Neuronal stem cell (in vitro differentiated cells): ENCODE data around the gene PAPOLB.

Source experiments
- DNase-seq: peaks from one replicate; pipeline ENCODE4 v3.0.0-alpha.2; 2013; ENCODE audit warnings: low spot score
- H2AFZ ChIP-seq: one replicate; pipeline ENCODE4 v1.6.1; 2013; ENCODE audit warnings: mild to moderate bottlenecking, low read length, inconsistent platforms
- H2AK5ac ChIP-seq: 2 replicates; pipeline ENCODE4 v1.6.1; 2013; ENCODE audit warnings: low read depth, mild to moderate bottlenecking, inconsistent platforms, low read length, moderate library complexity, mixed read lengths
- H2BK120ac ChIP-seq: 2 replicates; pipeline ENCODE4 v1.6.1; 2013; ENCODE audit warnings: low read depth, mild to moderate bottlenecking, inconsistent platforms, low read length, moderate library complexity, mixed read lengths
- H2BK12ac ChIP-seq: one replicate; pipeline ENCODE4 v1.6.1; 2013; ENCODE audit warnings: low read length, inconsistent platforms
- H2BK15ac ChIP-seq: 2 replicates; pipeline ENCODE4 v1.6.1; 2013; ENCODE audit warnings: mild to moderate bottlenecking, low read length, inconsistent platforms, mixed read lengths
- H2BK5ac ChIP-seq: one replicate; pipeline ENCODE4 v1.6.1; 2013; ENCODE audit warnings: inconsistent platforms, mild to moderate bottlenecking, low read length, moderate library complexity
- H3K14ac ChIP-seq: one replicate; pipeline ENCODE4 v1.6.1; 2013; ENCODE audit warnings: low read length, inconsistent platforms
- H3K18ac ChIP-seq: 2 replicates; pipeline ENCODE4 v1.6.1; 2013; ENCODE audit warnings: low read length, inconsistent platforms
- H3K23ac ChIP-seq: 2 replicates; pipeline ENCODE4 v1.6.1; 2013; ENCODE audit warnings: low read depth, mild to moderate bottlenecking, mixed read lengths, low read length, inconsistent platforms; ENCODE audit not compliant: poor library complexity
- H3K27ac ChIP-seq: replicated peaks from 3 replicates; pipeline ENCODE4 v1.5.1; 2013; ENCODE audit warnings: low read length, inconsistent platforms
- H3K27me3 ChIP-seq, 3 experiments: 2 replicates each; pipeline ENCODE4 v1.6.1; 2013; ENCODE audit warnings: low read length in 3 of 3, mild to moderate bottlenecking in 2 of 3, inconsistent platforms in 1 of 3, low read depth in 1 of 3, mixed read lengths in 1 of 3, moderate library complexity in 1 of 3; ENCODE audit not compliant: control insufficient read depth in 3 of 3, insufficient read depth in 3 of 3
- H3K36me3 ChIP-seq, 2 donors: replicated peaks in 1 of 2; 2 replicates each; pipeline ENCODE4 v1.6.1; 2013; ENCODE audit warnings: low read length in 2 of 2; ENCODE audit not compliant: control insufficient read depth in 2 of 2, insufficient read depth in 2 of 2
- H3K4ac ChIP-seq: 2 replicates; pipeline ENCODE4 v1.6.1; 2013; ENCODE audit warnings: inconsistent platforms, mild to moderate bottlenecking, low read length, moderate library complexity
- H3K4me1 ChIP-seq, 2 donors: 1 replicate in 1 of 2; 2 replicates in 1 of 2; pipeline ENCODE4 v1.6.1; 2013; ENCODE audit warnings: low read length in 2 of 2, low read depth in 1 of 2; ENCODE audit not compliant: control insufficient read depth in 2 of 2, insufficient read depth in 1 of 2
- H3K4me2 ChIP-seq: one replicate; pipeline ENCODE4 v1.6.1; 2013; ENCODE audit warnings: mild to moderate bottlenecking, low read length, inconsistent platforms; ENCODE audit not compliant: insufficient read depth, poor library complexity, severe bottlenecking
- H3K4me3 ChIP-seq, 2 donors: 2 replicates each; pipeline ENCODE4 v1.5.1; 2013; ENCODE audit warnings: low read length in 2 of 2, mild to moderate bottlenecking in 2 of 2, inconsistent platforms in 1 of 2, moderate library complexity in 1 of 2
- H3K79me1 ChIP-seq: one replicate; pipeline ENCODE4 v1.6.1; 2013; ENCODE audit warnings: low read depth, mild to moderate bottlenecking, inconsistent platforms, low read length, moderate library complexity
- H3K9ac ChIP-seq: one replicate; pipeline ENCODE4 v1.6.1; 2013; ENCODE audit warnings: mild to moderate bottlenecking, low read depth, low read length, inconsistent platforms; ENCODE audit not compliant: poor library complexity
- H3K9me3 ChIP-seq, 2 donors: replicated peaks in 1 of 2; 2 replicates each; pipeline versions ENCODE3 to v1.6.1; 2013; ENCODE audit warnings: low read length in 2 of 2, mild to moderate bottlenecking in 2 of 2, inconsistent platforms in 1 of 2, low read depth in 1 of 2, mixed read lengths in 1 of 2, moderate library complexity in 1 of 2; ENCODE audit not compliant: control insufficient read depth in 2 of 2, insufficient read depth in 1 of 2
- H4K8ac ChIP-seq: one replicate; pipeline ENCODE4 v1.6.1; 2013; ENCODE audit warnings: low read depth, mild to moderate bottlenecking, inconsistent platforms, low read length, moderate library complexity
- H4K91ac ChIP-seq: one replicate; pipeline ENCODE4 v1.6.1; 2013; ENCODE audit warnings: low read length, low read depth, mild to moderate bottlenecking, inconsistent platforms; ENCODE audit not compliant: poor library complexity
- WGBS, 2 donors: extraction: QIAGEN DNeasy Blood & Tissue Kit; methylation state at CpG; one replicate each; pipeline ENCODE4 v1.1.7; 2013; ENCODE audit warnings: missing lambda C conversion rate in 2 of 2, mixed read lengths in 1 of 2; ENCODE audit not compliant: insufficient read length in 2 of 2, insufficient replicate concordance in 1 of 2; ENCODE audit errors: extremely low coverage in 2 of 2; 5-methylcytosine and 5-hydroxymethylcytosine counted together

Gene PAPOLB

GRCh38 chr7:4868493-4868892 lies 6.7 kb upstream of the PAPOLB start:
- no peak for DNase-seq
- no peak overlapping the region for H3K18ac ChIP-seq
- H2AFZ ChIP-seq = no peak overlapping the region
- no peak overlapping the region for H2AK5ac ChIP-seq
- H4K91ac ChIP-seq = no peak overlapping the region
- no peak overlapping the region for H3K27ac ChIP-seq
- no peak overlapping the region for H2BK5ac ChIP-seq
- no peak overlapping the region for H2BK15ac ChIP-seq
- H3K4ac ChIP-seq = no peak overlapping the region
- no peak overlapping the region for H2BK12ac ChIP-seq
- H3K9me3 ChIP-seq = peaks cover 3 to 9% of the 10 kb centered on the region in 2 donors
- no peak overlapping the region for H3K23ac ChIP-seq
- no CpG with 5 or more reads among the region's 5 CpGs for WGBS, 2 donors
- no peaks in the 10 kb centered on the region for H3K4me1 ChIP-seq
- H3K14ac ChIP-seq = no peak overlapping the region
- no peak overlapping the region for H3K4me2 ChIP-seq
- peaks cover 2 to 3% of the 10 kb centered on the region in 2 donors for H3K36me3 ChIP-seq
- no peak overlapping the region for H3K4me3 ChIP-seq
- H2BK120ac ChIP-seq = no peak overlapping the region
- no peaks in the 10 kb centered on the region for H3K27me3 ChIP-seq
- no peak overlapping the region for H3K9ac ChIP-seq
- no peak overlapping the region for H4K8ac ChIP-seq
- H3K79me1 ChIP-seq = no peaks in the 10 kb centered on the region

- H2BK12ac ChIP-seq = no peak overlapping the region
- H3K9me3 ChIP-seq = peaks cover 8 to 21% of the 10 kb centered on the region in 2 donors
- H3K79me1 ChIP-seq = no peaks in the 10 kb centered on the region
- H3K36me3 ChIP-seq = no peaks in the 10 kb centered on the region
- no peak overlapping the region for H2BK5ac ChIP-seq
- no peak overlapping the region for H3K18ac ChIP-seq
- H2BK120ac ChIP-seq = no peak overlapping the region
- no peak overlapping the region for H2AK5ac ChIP-seq
- no peak overlapping the region for H3K23ac ChIP-seq
- H2AFZ ChIP-seq = no peak overlapping the region
- H3K4me2 ChIP-seq = no peak overlapping the region
- H3K9ac ChIP-seq = no peak overlapping the region
- H4K8ac ChIP-seq = no peak overlapping the region
- H3K4me1 ChIP-seq = no peaks in the 10 kb centered on the region
- no peak overlapping the region for H3K4me3 ChIP-seq
- H4K91ac ChIP-seq = no peak overlapping the region
- H3K27ac ChIP-seq = no peak overlapping the region
- no peak overlapping the region for H3K14ac ChIP-seq
- no peak for DNase-seq
- H3K4ac ChIP-seq = no peak overlapping the region
- no peak overlapping the region for H2BK15ac ChIP-seq
- WGBS, 2 donors = no CpG with 5 or more reads among the region's 9 CpGs
- no peaks in the 10 kb centered on the region for H3K27me3 ChIP-seq
Observed at GRCh38 chr7:4866528-4867496, 5.0 kb upstream of the PAPOLB start.

- H3K9ac ChIP-seq = no peak overlapping the region
- no peaks in the 10 kb centered on the region for H3K4me1 ChIP-seq
- peak overlapping the region in 1 of 2 donors; percentile 35 for H3K4me3 ChIP-seq
- peaks cover 5 to 16% of the 10 kb centered on the region in 2 donors for H3K9me3 ChIP-seq
- no peak overlapping the region for H4K91ac ChIP-seq
- no peaks in the 10 kb centered on the region for H3K27me3 ChIP-seq
- H2BK120ac ChIP-seq = no peak overlapping the region
- H2BK15ac ChIP-seq = no peak overlapping the region
- no peaks in the 10 kb centered on the region for H3K79me1 ChIP-seq
- no peak overlapping the region for H2AK5ac ChIP-seq
- H3K14ac ChIP-seq = no peak overlapping the region
- H3K36me3 ChIP-seq = no peaks in the 10 kb centered on the region
- no peak overlapping the region for H2BK5ac ChIP-seq
- H2AFZ ChIP-seq = no peak overlapping the region
- no peak overlapping the region for H3K23ac ChIP-seq
- no peak overlapping the region for H3K18ac ChIP-seq
- no peak overlapping the region for H4K8ac ChIP-seq
- no CpG with 5 or more reads among the region's 14 CpGs for WGBS, 2 donors
- DNase-seq = no peak
- H2BK12ac ChIP-seq = no peak overlapping the region
- no peak overlapping the region for H3K27ac ChIP-seq
- no peak overlapping the region for H3K4me2 ChIP-seq
- H3K4ac ChIP-seq = no peak overlapping the region
Observed at GRCh38 chr7:4862156-4862555, 326 bp upstream of the PAPOLB start.

GRCh38 chr7:4861227-4861626 lies 603 bp downstream of the PAPOLB start:
- Histone ChIP-seq H4K91ac (no peak overlapping the region), H3K4me3 (no peak overlapping the region), H3K14ac (no peak overlapping the region), H2BK12ac (no peak overlapping the region), H3K23ac (no peak overlapping the region), H4K8ac (no peak overlapping the region), H2BK120ac (no peak overlapping the region), H3K79me1 (no peaks in the 10 kb centered on the region), H3K4ac (no peak overlapping the region), H3K27ac (no peak overlapping the region), H2AFZ (no peak overlapping the region), H3K36me3 (no peaks in the 10 kb centered on the region), H3K4me2 (no peak overlapping the region), H2AK5ac (no peak overlapping the region), H3K9me3 (peaks cover 5 to 13% of the 10 kb centered on the region in 2 donors), H3K4me1 (no peaks in the 10 kb centered on the region), H3K27me3 (no peaks in the 10 kb centered on the region), H2BK5ac (no peak overlapping the region), H2BK15ac (no peak overlapping the region), H3K18ac (no peak overlapping the region), H3K9ac (no peak overlapping the region)
- DNase-seq = no peak
- no CpG with 5 or more reads among the region's 11 CpGs for WGBS, 2 donors
